ENCODE data around the gene SELENOI. TPM values are rescaled to one million over a fixed set of nuclear protein-coding genes. Genes with fewer than 3 reads are reported as not detected.

Gene SELENOI
- total and polyA plus RNA-seq, 4 donors, result 3.2 to 36.6 (median 17.0) TPM

DNA sequence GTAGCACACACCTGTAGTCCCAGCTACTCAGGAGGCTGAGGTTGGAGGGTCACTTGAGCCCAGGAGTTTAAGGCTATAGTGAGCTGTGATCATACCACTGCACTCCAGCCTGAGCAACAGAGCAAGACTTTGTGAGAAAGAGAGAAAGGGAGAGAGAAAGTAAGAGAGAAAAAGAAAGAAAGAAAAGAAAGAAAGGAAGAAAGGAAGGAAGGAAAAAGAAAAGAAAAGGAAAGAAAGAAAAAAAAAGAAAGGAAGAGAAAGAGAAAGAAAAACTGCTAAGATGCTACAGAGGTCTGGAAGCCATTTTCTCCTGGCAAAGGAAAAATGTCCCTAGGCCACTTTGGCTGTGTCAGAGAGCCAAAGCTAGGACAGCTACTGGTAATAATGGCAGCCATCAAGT, 86.4 kb downstream of the SELENOI start:
- no peaks in the 10 kb centered on the region for H3K27me3 ChIP-seq (ENCODE audit: control insufficient read depth in 3 of 3, insufficient read depth in 3 of 3, low read length in 2 of 3)
- TF ChIP-seq, protein P1, sequence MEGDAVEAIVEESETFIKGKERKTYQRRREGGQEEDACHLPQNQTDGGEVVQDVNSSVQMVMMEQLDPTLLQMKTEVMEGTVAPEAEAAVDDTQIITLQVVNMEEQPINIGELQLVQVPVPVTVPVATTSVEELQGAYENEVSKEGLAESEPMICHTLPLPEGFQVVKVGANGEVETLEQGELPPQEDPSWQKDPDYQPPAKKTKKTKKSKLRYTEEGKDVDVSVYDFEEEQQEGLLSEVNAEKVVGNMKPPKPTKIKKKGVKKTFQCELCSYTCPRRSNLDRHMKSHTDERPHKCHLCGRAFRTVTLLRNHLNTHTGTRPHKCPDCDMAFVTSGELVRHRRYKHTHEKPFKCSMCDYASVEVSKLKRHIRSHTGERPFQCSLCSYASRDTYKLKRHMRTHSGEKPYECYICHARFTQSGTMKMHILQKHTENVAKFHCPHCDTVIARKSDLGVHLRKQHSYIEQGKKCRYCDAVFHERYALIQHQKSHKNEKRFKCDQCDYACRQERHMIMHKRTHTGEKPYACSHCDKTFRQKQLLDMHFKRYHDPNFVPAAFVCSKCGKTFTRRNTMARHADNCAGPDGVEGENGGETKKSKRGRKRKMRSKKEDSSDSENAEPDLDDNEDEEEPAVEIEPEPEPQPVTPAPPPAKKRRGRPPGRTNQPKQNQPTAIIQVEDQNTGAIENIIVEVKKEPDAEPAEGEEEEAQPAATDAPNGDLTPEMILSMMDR (IDR thresholded peaks at IDR 0.05; ENCODE audit: control extremely low read depth, extremely low read depth), result no peak
- no peak for ATAC-seq (ENCODE audit: insufficient read depth, low FRiP score)
- no peaks in the 10 kb centered on the region for H3K9me3 ChIP-seq (ENCODE audit: control insufficient read depth in 4 of 4, insufficient read depth in 3 of 4, low read length in 3 of 4)
- no peaks in the 10 kb centered on the region for H3K36me3 ChIP-seq (ENCODE audit: control insufficient read depth in 4 of 4, insufficient read depth in 4 of 4, low read length in 4 of 4)
- no peak overlapping the region for H3K27ac ChIP-seq (ENCODE audit: low read depth in 1 of 2, low read length in 1 of 2)
- no peak for DNase-seq
- H3K4me3 ChIP-seq, result no peak overlapping the region
- H3K9ac ChIP-seq (ENCODE audit: insufficient read depth in 1 of 2, low read length in 2 of 2), result no peak overlapping the region
- peaks cover 0 to 2% (median 0%) of the 10 kb centered on the region in 5 donors for H3K4me1 ChIP-seq (ENCODE audit: control insufficient read depth in 5 of 5, insufficient read depth in 5 of 5, low read length in 5 of 5)

DNA sequence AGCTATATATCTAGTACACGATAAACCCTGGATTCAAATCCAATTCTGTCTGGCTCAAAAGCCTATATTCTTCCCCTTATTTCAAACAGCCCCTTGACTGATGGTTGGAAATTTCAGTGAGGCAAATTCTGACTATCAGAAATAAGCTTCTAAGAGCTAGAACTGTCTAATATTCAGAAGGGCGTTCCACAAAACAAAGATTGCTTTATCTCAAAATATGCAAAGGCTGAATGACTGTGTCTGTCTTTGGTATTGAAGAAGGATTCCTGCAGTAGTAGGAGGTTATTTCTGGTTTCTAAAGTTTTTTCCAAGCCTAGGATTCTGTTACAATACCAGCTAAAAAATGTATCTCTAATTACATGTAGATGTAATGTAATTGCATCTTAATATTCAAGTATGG, 86.9 kb downstream of the SELENOI start:
- Histone ChIP-seq H3K27me3 (ENCODE audit: control insufficient read depth in 3 of 3, insufficient read depth in 3 of 3, low read length in 2 of 3) (no peaks in the 10 kb centered on the region), H3K36me3 (ENCODE audit: control insufficient read depth in 4 of 4, insufficient read depth in 4 of 4, low read length in 4 of 4) (no peaks in the 10 kb centered on the region), H3K27ac (ENCODE audit: low read depth in 1 of 2, low read length in 1 of 2) (no peak overlapping the region), H3K9ac (ENCODE audit: insufficient read depth in 1 of 2, low read length in 2 of 2) (no peak overlapping the region), H3K4me1 (ENCODE audit: control insufficient read depth in 5 of 5, insufficient read depth in 5 of 5, low read length in 5 of 5) (peaks cover 0 to 2% (median 0%) of the 10 kb centered on the region in 5 donors), H3K4me3 (no peak overlapping the region), H3K9me3 (ENCODE audit: control insufficient read depth in 4 of 4, insufficient read depth in 3 of 4, low read length in 3 of 4) (no peaks in the 10 kb centered on the region)
- DNase-seq, result no peak
- 45 to 47% methylated on average over 2 of the region's 2 CpGs for WGBS, 2 donors
- no peak for ATAC-seq (ENCODE audit: insufficient read depth, low FRiP score)
- TF ChIP-seq, protein P1 (IDR thresholded peaks at IDR 0.05; ENCODE audit: control extremely low read depth, extremely low read depth), result no peak

DNA sequence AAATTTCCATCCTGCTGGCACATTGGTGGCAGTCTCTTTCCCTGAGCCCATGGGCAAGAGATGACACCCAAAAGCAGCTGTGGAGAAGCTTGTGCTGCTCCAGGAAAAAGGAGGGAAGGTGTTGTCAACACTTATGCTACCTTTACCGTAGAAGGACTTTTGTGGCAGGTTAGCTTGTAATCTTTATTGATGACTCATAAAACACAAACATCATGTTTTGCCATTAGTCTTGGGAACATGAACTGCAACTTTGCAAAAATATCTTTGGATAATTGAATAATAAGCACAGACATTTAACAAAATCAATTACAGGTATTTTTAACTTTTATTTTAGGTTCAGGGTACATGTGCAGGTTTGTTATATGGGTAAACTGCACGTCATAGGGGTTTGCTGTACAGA, 89.2 kb downstream of the SELENOI start:
- no peak for DNase-seq
- Histone ChIP-seq H3K9me3 (ENCODE audit: control insufficient read depth in 4 of 4, insufficient read depth in 3 of 4, low read length in 3 of 4) (no peaks in the 10 kb centered on the region), H3K27me3 (ENCODE audit: control insufficient read depth in 3 of 3, insufficient read depth in 3 of 3, low read length in 2 of 3) (no peaks in the 10 kb centered on the region), H3K4me3 (no peak overlapping the region), H3K4me1 (ENCODE audit: control insufficient read depth in 5 of 5, insufficient read depth in 5 of 5, low read length in 5 of 5) (no peaks in the 10 kb centered on the region), H3K36me3 (ENCODE audit: control insufficient read depth in 4 of 4, insufficient read depth in 4 of 4, low read length in 4 of 4) (no peaks in the 10 kb centered on the region), H3K27ac (ENCODE audit: low read depth in 1 of 2, low read length in 1 of 2) (no peak overlapping the region), H3K9ac (ENCODE audit: insufficient read depth in 1 of 2, low read length in 2 of 2) (no peak overlapping the region)
- TF ChIP-seq, protein P1 (IDR thresholded peaks at IDR 0.05; ENCODE audit: control extremely low read depth, extremely low read depth), result no peak
- WGBS, 2 donors, result 87 to 100% methylated on average over 2 of the region's 2 CpGs
- ATAC-seq (ENCODE audit: insufficient read depth, low FRiP score), result no peak

DNA sequence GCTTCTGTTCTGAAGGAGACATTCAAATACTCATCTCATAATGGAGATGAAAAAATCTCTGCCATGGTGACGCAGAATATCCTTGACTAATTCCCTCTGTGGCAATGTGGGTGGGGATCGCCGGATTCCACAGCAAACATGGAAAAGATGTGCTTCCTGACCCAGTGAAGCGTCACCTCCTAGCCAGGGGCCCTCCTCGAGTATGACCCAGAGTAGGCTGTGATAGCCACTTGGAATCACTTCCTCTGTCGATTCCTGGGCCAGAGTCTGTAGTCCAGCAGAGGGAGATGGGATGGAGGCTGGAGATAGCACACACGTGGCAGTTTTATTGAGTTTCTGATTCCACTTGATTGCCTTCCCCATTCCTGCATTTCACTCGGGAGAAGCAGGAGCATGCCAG, 92.6 kb downstream of the SELENOI start:
- Histone ChIP-seq H3K9ac (ENCODE audit: insufficient read depth in 1 of 2, low read length in 2 of 2) (no peak overlapping the region), H3K9me3 (ENCODE audit: control insufficient read depth in 4 of 4, insufficient read depth in 3 of 4, low read length in 3 of 4) (no peaks in the 10 kb centered on the region), H3K4me1 (ENCODE audit: control insufficient read depth in 5 of 5, insufficient read depth in 5 of 5, low read length in 5 of 5) (no peaks in the 10 kb centered on the region), H3K27me3 (ENCODE audit: control insufficient read depth in 3 of 3, insufficient read depth in 3 of 3, low read length in 2 of 3) (no peaks in the 10 kb centered on the region), H3K4me3 (no peak overlapping the region), H3K27ac (ENCODE audit: low read depth in 1 of 2, low read length in 1 of 2) (no peak overlapping the region), H3K36me3 (ENCODE audit: control insufficient read depth in 4 of 4, insufficient read depth in 4 of 4, low read length in 4 of 4) (no peaks in the 10 kb centered on the region)
- 51 to 75% methylated on average over 8 of the region's 8 CpGs for WGBS, 2 donors
- TF ChIP-seq, protein P1 (IDR thresholded peaks at IDR 0.05; ENCODE audit: control extremely low read depth, extremely low read depth), result no peak
- no peak for DNase-seq
- ATAC-seq (ENCODE audit: insufficient read depth, low FRiP score), result no peak

All from lung (tissue), 12 donors.